ENCODE measurements around the gene RNASE4. TPM values are rescaled to one million over a fixed set of nuclear protein-coding genes. Genes with fewer than 3 reads are reported as not detected.
A peak's percentile ranks its signal among the peaks of the same experiment; 100 is the strongest.

Gene RNASE4
- total and polyA plus RNA-seq, 2 experiments from 2014 or later: 0.29 to 2.0 TPM

- TF ChIP-seq REST (IDR thresholded peaks at IDR 0.05; ENCODE audit: unreplicated experiment) (no peak), ZNF331 (CRISPR knock-in tag; IDR thresholded peaks at IDR 0.05; ENCODE audit: low read depth) (no peak)
Observed at GRCh38 chr14:20745571-20746358, 61.4 kb downstream of the RNASE4 start, which contains the start of gene EDDM3A (continued).

- Mint-ChIP-seq H3K36me3 (ENCODE audit: low read depth) (peaks cover 6% of the 10 kb centered on the region), H3K4me3 (no peak overlapping the region), H3K9me3 (peaks cover 9% of the 10 kb centered on the region), H3K27me3 (ENCODE audit: insufficient read depth, low read depth, poor library complexity) (no peaks in the 10 kb centered on the region), H3K27ac (no peak overlapping the region), H3K4me1 (peaks cover 4% of the 10 kb centered on the region)
- ATAC-seq (no peak), DNase-seq (ENCODE audit: low spot score) (no peak)
- H3K9me2 ChIP-seq (ENCODE audit: insufficient read depth): peaks cover 10% of the 10 kb centered on the region; the same call in 1 of the 2 replicates
- H3K36me3 ChIP-seq (ENCODE audit: insufficient read depth): peaks cover 4% of the 10 kb centered on the region
- no peaks in the 10 kb centered on the region for H4K20me1 ChIP-seq (replicated peaks; ENCODE audit: insufficient read depth)
- H3K4me2 ChIP-seq: no peak overlapping the region
- H3K4me1 ChIP-seq (ENCODE audit: insufficient read depth): no peaks in the 10 kb centered on the region
- H3K4me3 ChIP-seq: no peak overlapping the region
- H3K27me3 ChIP-seq (ENCODE audit: insufficient read depth): no peaks in the 10 kb centered on the region
- H2AFZ ChIP-seq: 0 out of 2 replicates have a peak overlapping the region, but pooled peaks have one; percentile 59
- H3K79me2 ChIP-seq (replicated peaks; ENCODE audit: insufficient read depth): no peaks in the 10 kb centered on the region
- H3F3A ChIP-seq (replicated peaks; ENCODE audit: low read depth): no peaks in the 10 kb centered on the region
- TF ChIP-seq STAT1 (IDR thresholded peaks at IDR 0.05; ENCODE audit: unreplicated experiment) (no peak), CREB1 (CRISPR knock-in tag; IDR thresholded peaks at IDR 0.05; ENCODE audit: low read depth) (no peak), JUNB (IDR thresholded peaks at IDR 0.05; ENCODE audit: unreplicated experiment) (no peak), EZH2phosphoT487 (IDR thresholded peaks at IDR 0.05; ENCODE audit: unreplicated experiment) (no peak), ZNF331 (CRISPR knock-in tag; IDR thresholded peaks at IDR 0.05; ENCODE audit: low read depth) (no peak), ZNF462 (CRISPR knock-in tag; IDR thresholded peaks at IDR 0.05) (no peak), ZNF114 (CRISPR knock-in tag; IDR thresholded peaks at IDR 0.05) (no peak)
- H3K27ac ChIP-seq (ENCODE audit: low read depth): no peak overlapping the region
Observed at GRCh38 chr14:20746566-20746965, 62.2 kb downstream of the RNASE4 start.
